ENCODE results near the gene ATP8B4. TPM values are rescaled to one million over a fixed set of nuclear protein-coding genes. Genes with fewer than 3 reads are reported as not detected.

ATP8B4 gene
- total and polyA plus RNA-seq, 12 donors: 0.39 to 5.3 (median 1.6) TPM

GRCh38 chr15:50143255-50143860 lies 24.3 kb upstream of the ATP8B4 start:
- 94 to 98% methylated on average over 2 of the region's 2 CpGs for WGBS, 2 donors
- ATAC-seq (no peak), DNase-seq (no peak)
- Histone ChIP-seq H3K4me3 (no peak overlapping the region), H3K27ac (no peak overlapping the region), H3K36me3 (no peaks in the 10 kb centered on the region), H3K4me1 (peaks cover 0 to 15% (median 0%) of the 10 kb centered on the region in 9 donors), H3K9me3 (no peaks in the 10 kb centered on the region), H3K27me3 (no peaks in the 10 kb centered on the region)
- no peak for TF ChIP-seq CTCF (IDR thresholded peaks at IDR 0.05)
- intact Hi-C loops (cut with DNase I): loop anchor here (5.0 to 10.0 kb wide), 6 partner anchors 259 to 1789 kb away; partner anchors contain the start of gene FGF7 (in 1 of the 10)

- H3K27ac ChIP-seq: no peak overlapping the region
- WGBS, 2 donors: 93 to 94% methylated on average over 5 of the region's 5 CpGs
- no peaks in the 10 kb centered on the region for H3K27me3 ChIP-seq
- no peak overlapping the region for H3K4me3 ChIP-seq
- ATAC-seq (no peak), DNase-seq (no peak)
- no peak for TF ChIP-seq CTCF (IDR thresholded peaks at IDR 0.05)
- intact Hi-C loops (cut with DNase I): loop anchor here (5.0 to 10.0 kb wide), 6 partner anchors 257 to 1787 kb away; partner anchors contain the start of gene FGF7 (in 1 of the 10)
- no peaks in the 10 kb centered on the region for H3K9me3 ChIP-seq
- H3K4me1 ChIP-seq: peaks cover 0 to 14% (median 0%) of the 10 kb centered on the region in 9 donors
- no peaks in the 10 kb centered on the region for H3K36me3 ChIP-seq
Measured at GRCh38 chr15:50141856-50142255, 22.8 kb upstream of the ATP8B4 start.

- no peaks in the 10 kb centered on the region for H3K36me3 ChIP-seq
- intact Hi-C loops (cut with DNase I): loop anchor here (5.0 to 10.0 kb wide), 6 partner anchors 256 to 1786 kb away; partner anchors contain the start of gene FGF7 (in 1 of the 10)
- H3K4me1 ChIP-seq: peaks cover 0 to 14% (median 0%) of the 10 kb centered on the region in 9 donors
- no peak overlapping the region for H3K4me3 ChIP-seq
- ATAC-seq (no peak), DNase-seq (no peak)
- no peaks in the 10 kb centered on the region for H3K27me3 ChIP-seq
- 51 to 59% methylated on average over 3 of the region's 3 CpGs for WGBS, 2 donors
- H3K27ac ChIP-seq: no peak overlapping the region
- no peaks in the 10 kb centered on the region for H3K9me3 ChIP-seq
- no peak for TF ChIP-seq CTCF (IDR thresholded peaks at IDR 0.05)
Measured at GRCh38 chr15:50140983-50141382, 21.9 kb upstream of the ATP8B4 start.

- TF ChIP-seq CTCF (IDR thresholded peaks at IDR 0.05): no peak
- peaks cover 0 to 16% (median 0%) of the 10 kb centered on the region in 9 donors for H3K4me1 ChIP-seq
- no peaks in the 10 kb centered on the region for H3K36me3 ChIP-seq
- H3K27ac ChIP-seq: no peak overlapping the region
- 0% methylated on average over 1 of the region's 1 CpG for WGBS, 2 donors
- ATAC-seq (no peak), DNase-seq (no peak)
- H3K4me3 ChIP-seq: no peak overlapping the region
- intact Hi-C loops (cut with DNase I): loop anchor here (5.0 to 10.0 kb wide), 6 partner anchors 255 to 1785 kb away; partner anchors contain the start of gene FGF7 (in 1 of the 10)
- H3K9me3 ChIP-seq: no peaks in the 10 kb centered on the region
- no peaks in the 10 kb centered on the region for H3K27me3 ChIP-seq
Measured at GRCh38 chr15:50140098-50140497, 21.1 kb upstream of the ATP8B4 start.
